ENCODE data around the gene TMEM121B. TPM values are rescaled to one million over a fixed set of nuclear protein-coding genes. Genes with fewer than 3 reads are reported as not detected.
A peak's percentile ranks its signal among the peaks of the same experiment; 100 is the strongest.

TMEM121B gene
- polyA plus RNA-seq, 1 donor (not counting 4 experiments of a cell fraction or from before 2014, with no cell fraction given), result not detected

- no peaks in the 10 kb centered on the region for H3K4me1 ChIP-seq (ENCODE audit: control insufficient read depth, extremely low read depth, insufficient read depth, low read length)
- no peak overlapping the region for H3K4me2 ChIP-seq (ENCODE audit: control insufficient read depth, extremely low read depth, insufficient read depth, low read depth, low read length)
- peaks cover 15% of the 10 kb centered on the region for H3K79me2 ChIP-seq (ENCODE audit: control insufficient read depth, insufficient read depth, low read length)
- no peaks in the 10 kb centered on the region for H3K9me1 ChIP-seq (ENCODE audit: control insufficient read depth, extremely low read depth, insufficient read depth, low read length)
- peaks cover 21 to 26% of the 10 kb centered on the region in 2 experiments for H3K36me3 ChIP-seq (ENCODE audit: control insufficient read depth in 2 of 2, extremely low read depth in 1 of 2, insufficient read depth in 2 of 2, low read length in 2 of 2)
- H3K4me3 ChIP-seq (ENCODE audit: control insufficient read depth in 2 of 3, extremely low read depth in 1 of 3, insufficient read depth in 2 of 3, low read depth in 1 of 3, low read length in 3 of 3), result no peak overlapping the region
- H2AFZ ChIP-seq (ENCODE audit: control insufficient read depth, low read length), result no peak overlapping the region
- dilution Hi-C loops (cut with MboI; ENCODE audit: extremely low pct_ligation_motif_present, low sequenced_read_pairs), result no loop called here
- DNase-seq (ENCODE audit: low read depth, low spot score) (no peak), FAIRE-seq (no peak)
- no peaks in the 10 kb centered on the region for H3K27me3 ChIP-seq (ENCODE audit: control insufficient read depth, extremely low read depth, insufficient read depth, low read length)
- H3K27ac ChIP-seq (ENCODE audit: control insufficient read depth, insufficient read depth, low read length), result no peak overlapping the region
- H3K9ac ChIP-seq (ENCODE audit: control insufficient read depth, extremely low read depth, insufficient read depth, low read length), result no peak overlapping the region
- no peaks in the 10 kb centered on the region for H3K9me3 ChIP-seq (ENCODE audit: control insufficient read depth, low read depth, low read length)
- TF ChIP-seq EZH2 (IDR thresholded peaks at IDR 0.05; ENCODE audit: low read length), result no peak
- TF ChIP-seq, protein P1, sequence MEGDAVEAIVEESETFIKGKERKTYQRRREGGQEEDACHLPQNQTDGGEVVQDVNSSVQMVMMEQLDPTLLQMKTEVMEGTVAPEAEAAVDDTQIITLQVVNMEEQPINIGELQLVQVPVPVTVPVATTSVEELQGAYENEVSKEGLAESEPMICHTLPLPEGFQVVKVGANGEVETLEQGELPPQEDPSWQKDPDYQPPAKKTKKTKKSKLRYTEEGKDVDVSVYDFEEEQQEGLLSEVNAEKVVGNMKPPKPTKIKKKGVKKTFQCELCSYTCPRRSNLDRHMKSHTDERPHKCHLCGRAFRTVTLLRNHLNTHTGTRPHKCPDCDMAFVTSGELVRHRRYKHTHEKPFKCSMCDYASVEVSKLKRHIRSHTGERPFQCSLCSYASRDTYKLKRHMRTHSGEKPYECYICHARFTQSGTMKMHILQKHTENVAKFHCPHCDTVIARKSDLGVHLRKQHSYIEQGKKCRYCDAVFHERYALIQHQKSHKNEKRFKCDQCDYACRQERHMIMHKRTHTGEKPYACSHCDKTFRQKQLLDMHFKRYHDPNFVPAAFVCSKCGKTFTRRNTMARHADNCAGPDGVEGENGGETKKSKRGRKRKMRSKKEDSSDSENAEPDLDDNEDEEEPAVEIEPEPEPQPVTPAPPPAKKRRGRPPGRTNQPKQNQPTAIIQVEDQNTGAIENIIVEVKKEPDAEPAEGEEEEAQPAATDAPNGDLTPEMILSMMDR (optimal IDR thresholded peaks at IDR 0.05 in 1 of 3, IDR thresholded peaks at IDR 0.05 in 1 of 3, conservative IDR thresholded peaks at IDR 0.05 in 1 of 3; ENCODE audit: extremely low read depth in 1 of 3, insufficient read depth in 2 of 3, low read length in 3 of 3), result no peak
- H4K20me1 ChIP-seq (ENCODE audit: control insufficient read depth, extremely low read depth, insufficient read depth, low read length), result peaks cover 3% of the 10 kb centered on the region
Observed at GRCh38 chr22:17096071-17096470, 25.1 kb downstream of the TMEM121B start.

DNA sequence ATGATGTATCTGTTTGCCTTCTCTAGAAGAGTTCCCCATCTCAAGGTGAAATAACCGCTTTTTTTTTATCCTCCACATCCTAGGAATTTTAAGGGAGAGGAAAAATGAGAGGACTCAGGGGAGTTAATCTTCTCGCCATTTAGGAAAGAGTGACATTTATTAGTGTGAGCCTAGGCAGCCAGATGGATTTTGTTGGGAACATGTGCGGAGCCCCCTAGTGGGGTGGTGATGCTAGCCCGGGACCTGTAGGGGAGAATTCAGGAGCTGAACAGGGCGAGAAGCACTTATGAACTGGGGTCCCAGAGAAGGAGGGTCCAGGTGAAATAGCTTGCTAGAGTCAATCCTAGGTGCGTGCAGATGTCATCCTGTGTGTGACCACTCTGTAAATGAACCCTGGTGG lies 25.6 kb downstream of the TMEM121B start:
- H3K4me3 ChIP-seq (ENCODE audit: control insufficient read depth in 2 of 3, extremely low read depth in 1 of 3, insufficient read depth in 2 of 3, low read depth in 1 of 3, low read length in 3 of 3), result no peak overlapping the region
- peaks cover 19 to 24% of the 10 kb centered on the region in 2 experiments for H3K36me3 ChIP-seq (ENCODE audit: control insufficient read depth in 2 of 2, extremely low read depth in 1 of 2, insufficient read depth in 2 of 2, low read length in 2 of 2)
- DNase-seq (ENCODE audit: low read depth, low spot score), result no peak
- no peaks in the 10 kb centered on the region for H3K4me1 ChIP-seq (ENCODE audit: control insufficient read depth, extremely low read depth, insufficient read depth, low read length)
- no peak overlapping the region for H3K4me2 ChIP-seq (ENCODE audit: control insufficient read depth, extremely low read depth, insufficient read depth, low read depth, low read length)
- no peak for FAIRE-seq
- no peaks in the 10 kb centered on the region for H3K9me3 ChIP-seq (ENCODE audit: control insufficient read depth, low read depth, low read length)
- no peak overlapping the region for H2AFZ ChIP-seq (ENCODE audit: control insufficient read depth, low read length)
- H3K79me2 ChIP-seq (ENCODE audit: control insufficient read depth, insufficient read depth, low read length), result peaks cover 18% of the 10 kb centered on the region
- no peak overlapping the region for H3K27ac ChIP-seq (ENCODE audit: control insufficient read depth, insufficient read depth, low read length)
- TF ChIP-seq EZH2 (IDR thresholded peaks at IDR 0.05; ENCODE audit: low read length), result no peak
- TF ChIP-seq, protein P1 (optimal IDR thresholded peaks at IDR 0.05 in 1 of 3, IDR thresholded peaks at IDR 0.05 in 1 of 3, conservative IDR thresholded peaks at IDR 0.05 in 1 of 3; ENCODE audit: extremely low read depth in 1 of 3, insufficient read depth in 2 of 3, low read length in 3 of 3), result peak; percentile 8 to 27 (median 19)
- no peaks in the 10 kb centered on the region for H3K9me1 ChIP-seq (ENCODE audit: control insufficient read depth, extremely low read depth, insufficient read depth, low read length)
- H4K20me1 ChIP-seq (ENCODE audit: control insufficient read depth, extremely low read depth, insufficient read depth, low read length), result peaks cover 3% of the 10 kb centered on the region
- H3K9ac ChIP-seq (ENCODE audit: control insufficient read depth, extremely low read depth, insufficient read depth, low read length), result no peak overlapping the region
- dilution Hi-C loops (cut with MboI; ENCODE audit: extremely low pct_ligation_motif_present, low sequenced_read_pairs), result no loop called here
- no peaks in the 10 kb centered on the region for H3K27me3 ChIP-seq (ENCODE audit: control insufficient read depth, extremely low read depth, insufficient read depth, low read length)

Measured in keratinocyte (primary cell).